Keratinocyte (primary cell): Measurements from ENCODE around the gene FOXP4. TPM values are rescaled to one million over a fixed set of nuclear protein-coding genes. Genes with fewer than 3 reads are reported as not detected.

Source experiments
- DNase-seq: peaks from one replicate; pipeline ENCODE4 v3.0.0-alpha.2; 2011; ENCODE audit warnings: low read depth, missing footprints, low spot score
- FAIRE-seq: peaks from 2 replicates; lab custom pipeline; 2011; peaks lifted over from hg19 to GRCh38; lab: Jason Lieb, UNC
- H2AFZ ChIP-seq: 2 replicates; pipeline ENCODE4 v1.6.0; 2012; ENCODE audit warnings: low read length, control low read depth, inconsistent platforms; ENCODE audit not compliant: control insufficient read depth
- H3K27ac ChIP-seq: 2 replicates; pipeline ENCODE4 v1.5.1; 2011; ENCODE audit warnings: low read length; ENCODE audit not compliant: control insufficient read depth, insufficient read depth
- H3K27me3 ChIP-seq: 3 replicates; pipeline ENCODE4 v1.6.0; 2011; ENCODE audit warnings: low read length; ENCODE audit not compliant: control insufficient read depth, insufficient read depth; ENCODE audit errors: extremely low read depth
- H3K36me3 ChIP-seq, 2 experiments: 2 replicates in 1 of 2; 3 replicates in 1 of 2; pipeline ENCODE4 v1.5.1; 2011; ENCODE audit warnings: low read length in 2 of 2, mild to moderate bottlenecking in 1 of 2; ENCODE audit not compliant: control insufficient read depth in 2 of 2, insufficient read depth in 2 of 2; ENCODE audit errors: extremely low read depth in 1 of 2
- H3K4me1 ChIP-seq: 3 replicates; pipeline ENCODE4 v1.5.1; 2011; ENCODE audit warnings: low read length; ENCODE audit not compliant: control insufficient read depth, insufficient read depth; ENCODE audit errors: extremely low read depth
- H3K4me2 ChIP-seq: 3 replicates; pipeline ENCODE4 v1.6.0; 2011; ENCODE audit warnings: low read depth, low read length; ENCODE audit not compliant: control insufficient read depth, insufficient read depth; ENCODE audit errors: extremely low read depth
- H3K4me3 ChIP-seq, 3 experiments: fragments of 200-600 bp in 1 of 3; sonication (generic) in 1 of 3; 2 replicates in 2 of 3; 3 replicates in 1 of 3; pipeline ENCODE4 v1.5.1; 2011 to 2016; ENCODE audit warnings: low read length in 3 of 3, mild to moderate bottlenecking in 3 of 3, control low read depth in 2 of 3, inconsistent platforms in 1 of 3, low read depth in 1 of 3, mixed read lengths in 1 of 3, mixed run types in 1 of 3, moderate library complexity in 1 of 3; ENCODE audit not compliant: control insufficient read depth in 2 of 3, insufficient read depth in 2 of 3; ENCODE audit errors: extremely low read depth in 1 of 3
- H3K79me2 ChIP-seq: 2 replicates; pipeline ENCODE4 v1.6.0; 2012; ENCODE audit warnings: low read length; ENCODE audit not compliant: control insufficient read depth, insufficient read depth
- H3K9ac ChIP-seq: 3 replicates; pipeline ENCODE4 v1.6.0; 2011; ENCODE audit warnings: low read length; ENCODE audit not compliant: control insufficient read depth, insufficient read depth; ENCODE audit errors: extremely low read depth
- H3K9me1 ChIP-seq: 3 replicates; pipeline ENCODE4 v1.6.0; 2011; ENCODE audit warnings: low read length; ENCODE audit not compliant: control insufficient read depth, insufficient read depth; ENCODE audit errors: extremely low read depth
- H3K9me3 ChIP-seq: 2 replicates; pipeline ENCODE4 v1.5.1; 2012; ENCODE audit warnings: low read depth, low read length; ENCODE audit not compliant: control insufficient read depth
- H4K20me1 ChIP-seq: 3 replicates; pipeline ENCODE4 v1.6.0; 2011; ENCODE audit warnings: low read length; ENCODE audit not compliant: control insufficient read depth, insufficient read depth; ENCODE audit errors: extremely low read depth
- EZH2 ChIP-seq: IDR thresholded peaks from one replicate; pipeline ENCODE4 v1.6.1; 2012; ENCODE audit warnings: inconsistent platforms, mild to moderate bottlenecking, low read length, moderate library complexity
- dilution Hi-C: fragments of 300-500 bp; cut with MboI; formaldehyde crosslinking; loops from one replicate; pipeline ENCODE4 v1.7.0; 2020; ENCODE audit warnings: low sequenced_read_pairs; ENCODE audit not compliant: extremely low pct_ligation_motif_present
- polyA plus RNA-seq, 5 experiments: library from polyadenylated mRNA; depleted of rRNA in 3 of 5; stranded (reverse) in 3 of 5; stranded (forward) in 1 of 5; unstranded in 1 of 5; fragments of >200 nt; gene quantifications; 1 replicate in 1 of 5; 2 replicates in 3 of 5; 3 replicates in 1 of 5; pipeline versions ENCODE4 v1.2.1 to v1.2.3, GENCODE V29; 2011 to 2012; ENCODE audit warnings: missing spikeins in 2 of 5, low read depth in 1 of 5, low replicate concordance in 1 of 5
- TF ChIP-seq, protein P1 (sequence below), 3 experiments: IDR thresholded peaks in 1 of 3; conservative IDR thresholded peaks in 1 of 3; optimal IDR thresholded peaks in 1 of 3; 2 replicates in 2 of 3; 3 replicates in 1 of 3; pipeline versions ENCODE3 to v1.5.1; 2011; ENCODE audit warnings: low read length in 3 of 3, mild to moderate bottlenecking in 3 of 3, moderate library complexity in 2 of 3, control low read depth in 1 of 3, inconsistent platforms in 1 of 3; ENCODE audit not compliant: insufficient read depth in 2 of 3; ENCODE audit errors: extremely low read depth in 1 of 3

FOXP4 gene
- polyA plus RNA-seq, 1 donor (not counting 4 experiments of a cell fraction or from before 2014, with no cell fraction given) = 1.1 TPM

DNA sequence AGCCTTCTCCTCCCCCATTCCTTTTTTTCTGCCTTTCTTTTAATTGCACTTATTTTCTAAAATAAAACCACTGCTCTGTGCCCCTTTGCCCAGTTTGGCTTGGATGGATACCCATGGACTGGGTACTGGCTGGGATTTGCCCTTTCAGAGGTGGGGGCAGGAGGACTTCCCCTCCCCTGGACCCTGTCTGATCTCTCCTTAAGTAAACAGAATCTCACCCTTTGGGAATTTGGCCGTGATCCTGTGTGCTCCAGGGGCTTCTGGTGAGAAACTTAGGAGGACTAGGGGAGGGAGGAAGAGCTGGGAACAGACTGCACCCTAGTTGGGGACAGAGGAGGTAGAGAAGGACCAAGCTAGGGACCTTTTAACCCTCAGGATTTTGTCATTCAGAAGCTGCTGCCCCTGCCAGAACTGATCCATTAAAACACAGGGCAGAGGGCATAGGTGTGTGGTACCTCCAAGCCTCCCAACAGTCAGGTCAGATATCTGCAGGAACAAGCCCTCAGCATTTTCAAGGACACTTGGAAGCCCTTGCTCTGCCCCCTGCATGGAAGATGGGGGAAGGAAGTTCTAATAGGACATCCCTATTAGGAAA lies 7.3 kb downstream of the FOXP4 start:
- H3K27me3 ChIP-seq = no peaks in the 10 kb centered on the region
- peaks cover 4 to 11% of the 10 kb centered on the region in 2 experiments for H3K36me3 ChIP-seq
- H3K4me3 ChIP-seq = no peak overlapping the region
- peaks cover 16% of the 10 kb centered on the region for H4K20me1 ChIP-seq
- peaks cover 25% of the 10 kb centered on the region for H3K79me2 ChIP-seq
- no peaks in the 10 kb centered on the region for H3K9me1 ChIP-seq
- dilution Hi-C loops = no loop called here
- DNase-seq (no peak), FAIRE-seq (no peak)
- no peak overlapping the region for H3K27ac ChIP-seq
- peaks cover 3% of the 10 kb centered on the region for H3K4me1 ChIP-seq
- no peak overlapping the region for H2AFZ ChIP-seq
- no peak overlapping the region for H3K9ac ChIP-seq
- no peak for TF ChIP-seq EZH2
- TF ChIP-seq, protein P1, sequence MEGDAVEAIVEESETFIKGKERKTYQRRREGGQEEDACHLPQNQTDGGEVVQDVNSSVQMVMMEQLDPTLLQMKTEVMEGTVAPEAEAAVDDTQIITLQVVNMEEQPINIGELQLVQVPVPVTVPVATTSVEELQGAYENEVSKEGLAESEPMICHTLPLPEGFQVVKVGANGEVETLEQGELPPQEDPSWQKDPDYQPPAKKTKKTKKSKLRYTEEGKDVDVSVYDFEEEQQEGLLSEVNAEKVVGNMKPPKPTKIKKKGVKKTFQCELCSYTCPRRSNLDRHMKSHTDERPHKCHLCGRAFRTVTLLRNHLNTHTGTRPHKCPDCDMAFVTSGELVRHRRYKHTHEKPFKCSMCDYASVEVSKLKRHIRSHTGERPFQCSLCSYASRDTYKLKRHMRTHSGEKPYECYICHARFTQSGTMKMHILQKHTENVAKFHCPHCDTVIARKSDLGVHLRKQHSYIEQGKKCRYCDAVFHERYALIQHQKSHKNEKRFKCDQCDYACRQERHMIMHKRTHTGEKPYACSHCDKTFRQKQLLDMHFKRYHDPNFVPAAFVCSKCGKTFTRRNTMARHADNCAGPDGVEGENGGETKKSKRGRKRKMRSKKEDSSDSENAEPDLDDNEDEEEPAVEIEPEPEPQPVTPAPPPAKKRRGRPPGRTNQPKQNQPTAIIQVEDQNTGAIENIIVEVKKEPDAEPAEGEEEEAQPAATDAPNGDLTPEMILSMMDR (optimal IDR thresholded peaks at IDR 0.05 in 1 of 3, IDR thresholded peaks at IDR 0.05 in 1 of 3, conservative IDR thresholded peaks at IDR 0.05 in 1 of 3; ENCODE audit: extremely low read depth in 1 of 3, insufficient read depth in 2 of 3, low read length in 3 of 3) = no peak
- H3K4me2 ChIP-seq = no peak overlapping the region
- no peaks in the 10 kb centered on the region for H3K9me3 ChIP-seq

- H3K4me2 ChIP-seq = no peak overlapping the region
- FAIRE-seq (no peak), DNase-seq (no peak)
- H3K79me2 ChIP-seq = peaks cover 18% of the 10 kb centered on the region
- no peak overlapping the region for H3K9ac ChIP-seq
- H2AFZ ChIP-seq = no peak overlapping the region
- no peaks in the 10 kb centered on the region for H3K9me3 ChIP-seq
- peaks cover 6% of the 10 kb centered on the region for H4K20me1 ChIP-seq
- dilution Hi-C loops = no loop called here
- peaks cover 4 to 10% of the 10 kb centered on the region in 2 experiments for H3K36me3 ChIP-seq
- H3K4me1 ChIP-seq = peaks cover 4% of the 10 kb centered on the region
- H3K9me1 ChIP-seq = peaks cover 3% of the 10 kb centered on the region
- H3K27me3 ChIP-seq = no peaks in the 10 kb centered on the region
- no peak overlapping the region for H3K27ac ChIP-seq
- TF ChIP-seq, protein P1 (optimal IDR thresholded peaks at IDR 0.05 in 1 of 3, IDR thresholded peaks at IDR 0.05 in 1 of 3, conservative IDR thresholded peaks at IDR 0.05 in 1 of 3; ENCODE audit: extremely low read depth in 1 of 3, insufficient read depth in 2 of 3, low read length in 3 of 3) = no peak
- no peak for TF ChIP-seq EZH2
- no peak overlapping the region for H3K4me3 ChIP-seq
These were observed 9.4 kb downstream of the FOXP4 start for GRCh38 chr6:41555326-41556300.
